ENCODE results near the gene MOGAT1.

DNA sequence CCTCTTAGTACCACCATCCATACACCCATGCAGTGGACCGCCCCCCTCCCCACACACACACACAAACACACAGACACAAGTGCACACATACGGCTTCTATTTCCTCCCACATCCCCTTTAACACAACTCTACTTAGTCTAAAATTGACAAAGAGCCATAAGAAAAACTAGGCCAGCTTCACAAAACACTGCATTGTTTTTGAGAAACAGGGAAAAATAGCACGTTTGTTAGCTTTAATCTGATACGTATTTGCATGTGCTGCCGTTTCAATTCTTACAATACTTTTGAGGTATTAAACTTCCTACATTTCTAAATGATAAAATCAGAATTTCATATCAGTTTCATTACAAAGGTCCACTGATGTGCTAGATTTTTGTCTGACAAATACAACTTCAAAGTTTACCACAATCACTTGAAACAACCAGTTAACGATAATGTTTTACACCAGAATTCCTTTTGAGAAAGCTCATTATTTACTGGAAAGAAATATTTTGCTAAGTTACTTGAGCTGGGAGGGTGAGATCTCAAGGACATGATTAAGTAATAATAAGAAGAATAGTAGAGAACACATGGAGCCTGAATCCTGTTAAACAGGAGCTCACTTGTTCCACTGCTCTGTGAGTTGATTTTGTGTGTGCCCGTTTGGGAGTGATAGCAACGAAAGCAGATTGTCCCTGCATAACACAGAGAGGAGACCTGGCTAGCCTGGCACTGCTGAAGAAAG, 74.5 kb downstream of the MOGAT1 start:
- TF ChIP-seq CTCF (tag by site-specific recombination; IDR thresholded peaks at IDR 0.05) (no peak), YY1 (tag by site-specific recombination; IDR thresholded peaks at IDR 0.05) (no peak), MYNN (tag by site-specific recombination; IDR thresholded peaks at IDR 0.05; ENCODE audit: borderline replicate concordance) (no peak)

Data from HEK293 (cell line).